ENCODE data around the gene NFATC2. TPM values are rescaled to one million over a fixed set of nuclear protein-coding genes. Genes with fewer than 3 reads are reported as not detected.

NFATC2 gene
- total RNA-seq, 1 experiment from 2014 or later: 0.61 TPM

GRCh38 chr20:51354191-51354768 lies 188.2 kb downstream of the NFATC2 start:
- Histone ChIP-seq H3K14ac (ENCODE audit: insufficient read depth, low read length) (no peak overlapping the region), H3K4me1 (ENCODE audit: insufficient read depth, low read length) (no peaks in the 10 kb centered on the region), H2AK5ac (ENCODE audit: insufficient read length, low read length) (no peak overlapping the region), H4K20me1 (ENCODE audit: control insufficient read depth, insufficient read depth, insufficient read length) (no peaks in the 10 kb centered on the region), H2BK5ac (ENCODE audit: insufficient read length, low read length) (no peak overlapping the region), H3K9ac (ENCODE audit: extremely low read depth, insufficient read length, low read length) (no peak overlapping the region), H3K27me3 (ENCODE audit: insufficient read depth, low read length) (no peaks in the 10 kb centered on the region), H3K4ac (ENCODE audit: low read depth, low read length) (no peak overlapping the region), H3K9me3 (ENCODE audit: control insufficient read depth, low read depth, low read length) (no peaks in the 10 kb centered on the region), H3K4me2 (ENCODE audit: insufficient read depth, insufficient read length, low read length) (no peak overlapping the region), H3K18ac (ENCODE audit: insufficient read length, low read depth, low read length) (no peak overlapping the region), H3T11ph (ENCODE audit: low read length) (no peak overlapping the region), H3K27ac (ENCODE audit: insufficient read length, low read depth, low read length) (no peak overlapping the region), H4K91ac (ENCODE audit: insufficient read length, low read depth, low read length) (no peak overlapping the region), H4K8ac (replicated peaks; ENCODE audit: insufficient read length, low read depth, low read length) (no peak overlapping the region), H2BK12ac (ENCODE audit: insufficient read length, low read depth, low read length) (no peak overlapping the region), H3K79me1 (ENCODE audit: insufficient read depth, low read depth, low read length, poor library complexity, severe bottlenecking) (no peaks in the 10 kb centered on the region), H2BK120ac (ENCODE audit: low read depth, low read length, poor library complexity, severe bottlenecking) (no peak overlapping the region), H2BK15ac (ENCODE audit: low read depth, low read length) (no peak overlapping the region), H2BK20ac (ENCODE audit: low read depth, low read length, poor library complexity, severe bottlenecking) (no peak overlapping the region), H3K23ac (ENCODE audit: insufficient read length, low read depth, low read length) (no peak overlapping the region), H3K56ac (ENCODE audit: insufficient read length, low read depth, low read length) (no peak overlapping the region), H2AFZ (ENCODE audit: low read length) (no peak overlapping the region), H3K23me2 (ENCODE audit: insufficient read length, low read depth, low read length, poor library complexity, severe bottlenecking) (no peaks in the 10 kb centered on the region), H3K79me2 (ENCODE audit: insufficient read depth, low read length) (no peaks in the 10 kb centered on the region), H4K5ac (ENCODE audit: insufficient read length, low read depth, low read length) (no peak overlapping the region)
- no peak for DNase-seq
- Mint-ChIP-seq H3K4me1 (no peaks in the 10 kb centered on the region), H3K27me3 (ENCODE audit: low read depth) (0 out of 2 replicates have a peak, but pooled peaks cover 1% of the 10 kb centered on the region), H3K36me3 (ENCODE audit: insufficient read depth in 1 of 3, low read depth in 3 of 3) (no peaks in the 10 kb centered on the region), H3K27ac (no peak overlapping the region; a peak in 1 of 7 replicates), H3K9me3 (no peaks in the 10 kb centered on the region; a peak in 1 of 5 replicates), H3K4me3 (no peak overlapping the region)
- no peak for TF ChIP-seq CTCF (conservative IDR thresholded peaks at IDR 0.05)
- WGBS (ENCODE audit: extremely low coverage, insufficient read length, low lambda C conversion rate): no CpG with 5 or more reads among the region's 17 CpGs
